NT2/D1 (cell line): ENCODE results near the gene OR6F1.
"Not testable (repeated sequence)": the region's sequence is repeated elsewhere in the genome, so short reads cannot be mapped to it uniquely, and the experiment has no call there.

Source experiments
- SUZ12 ChIP-seq: IDR thresholded peaks from 2 replicates; pipeline ENCODE4 v1.6.1; 2011; ENCODE audit not compliant: insufficient read length, insufficient read depth; ENCODE audit errors: extremely low read depth
- YY1 ChIP-seq: IDR thresholded peaks from 2 replicates; pipeline ENCODE4 v1.6.1; 2011; ENCODE audit not compliant: insufficient read length, insufficient read depth
- ZNF274 ChIP-seq: IDR thresholded peaks from 2 replicates; pipeline ENCODE4 v1.6.1; 2011; ENCODE audit warnings: mild to moderate bottlenecking, low read depth, low read length

DNA sequence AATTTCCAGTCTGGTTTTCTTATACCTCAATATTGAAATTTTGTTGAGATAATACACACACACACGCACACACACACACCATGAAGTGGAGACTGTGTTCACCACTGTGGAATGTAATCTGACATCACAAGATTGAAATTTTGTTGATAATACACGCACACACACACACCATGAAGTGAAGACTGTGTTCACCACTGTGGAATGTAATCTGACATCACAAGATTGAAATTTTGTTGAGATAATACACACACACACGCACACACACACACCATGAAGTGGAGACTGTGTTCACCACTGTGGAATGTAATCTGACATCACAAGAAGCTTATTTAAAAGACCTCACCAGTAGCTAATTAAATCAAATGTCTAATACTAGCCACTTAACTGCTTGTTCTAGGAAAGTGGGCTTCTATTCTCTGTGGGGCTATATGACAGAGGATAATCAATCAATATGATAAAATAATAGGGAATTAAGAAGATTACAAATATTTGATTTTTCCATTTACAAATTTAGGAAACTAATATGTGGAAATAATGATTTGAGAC lies 25.8 kb upstream of the OR6F1 start:
- not testable (repeated sequence) for TF ChIP-seq YY1, ZNF274, SUZ12
